Activated naive CD8-positive, alpha-beta T cell treated with anti-CD3 and anti-CD28 coated beads, Interleukin-2, amount 10 ng/mL, durations not matched to agents 7 days and 5 days (primary cell): ENCODE data around the gene PRAMEF5. TPM values are rescaled to one million over a fixed set of nuclear protein-coding genes. Genes with fewer than 3 reads are reported as not detected.
"Not testable (repeated sequence)": the region's sequence is repeated elsewhere in the genome, so short reads cannot be mapped to it uniquely, and the experiment has no call there.

Experiments
- ATAC-seq: fragments of 150-1000 bp; cut with Tn5 transposase; one replicate; pipeline ENCODE4 v1.10.0; 2021; ENCODE audit warnings: low read depth, moderate library complexity
- POLR2A ChIA-PET: fragments of 350-600 bp; sonication (Branson Sonifier 250); formaldehyde crosslinking; loops from one replicate; lab custom pipeline; 2021; ENCODE audit warnings: antibody characterized with exemption; lab: Charles Lee
- DNase-seq: peaks from one replicate; pipeline ENCODE4 v3.0.0; 2021
- H3K27ac Mint-ChIP-seq: one replicate; pipeline ENCODE4 v1.8.0; 2022; ENCODE audit warnings: mild to moderate bottlenecking, mixed read lengths
- H3K27me3 Mint-ChIP-seq: one replicate; pipeline ENCODE4 v1.8.0; 2022; ENCODE audit warnings: mild to moderate bottlenecking, moderate library complexity, mixed read lengths
- H3K36me3 Mint-ChIP-seq: one replicate; pipeline ENCODE4 v1.8.0; 2021; ENCODE audit warnings: mild to moderate bottlenecking, mixed read lengths
- H3K4me1 Mint-ChIP-seq: one replicate; pipeline ENCODE4 v1.8.0; 2021; ENCODE audit warnings: mixed read lengths
- H3K4me3 Mint-ChIP-seq: one replicate; pipeline ENCODE4 v1.8.0; 2022; ENCODE audit warnings: mild to moderate bottlenecking, moderate library complexity, mixed read lengths
- H3K9me3 Mint-ChIP-seq: one replicate; pipeline ENCODE4 v1.8.0; 2021; ENCODE audit warnings: mixed read lengths
- total RNA-seq, 2 experiments: library from RNA; stranded (reverse); gene quantifications; one replicate each; pipeline ENCODE4 v1.2.3, GENCODE V29; 2021

The PRAMEF5 gene
- total RNA-seq, 2 experiments from 2014 or later = not detected

GRCh38 chr1:13298699-13299098 lies 44.7 kb downstream of the PRAMEF5 start:
- H3K4me1 Mint-ChIP-seq, ATAC-seq, H3K4me3 Mint-ChIP-seq, H3K9me3 Mint-ChIP-seq, H3K36me3 Mint-ChIP-seq, H3K27me3 Mint-ChIP-seq, DNase-seq, POLR2A ChIA-PET, H3K27ac Mint-ChIP-seq: not testable (repeated sequence)

- H3K4me1 Mint-ChIP-seq, POLR2A ChIA-PET, H3K27me3 Mint-ChIP-seq, H3K4me3 Mint-ChIP-seq, H3K36me3 Mint-ChIP-seq, ATAC-seq, H3K27ac Mint-ChIP-seq, DNase-seq, H3K9me3 Mint-ChIP-seq: not testable (repeated sequence)
These were observed 48.2 kb downstream of the PRAMEF5 start for GRCh38 chr1:13302197-13302596.

GRCh38 chr1:13303239-13303638 lies 49.2 kb downstream of the PRAMEF5 start, which contains the start of gene PRAMEF33:
Gene PRAMEF33, plus strand, starts transcription at chr1:13303539. Its CDS starts 2,416 bp downstream, at chr1:13305955.
- H3K4me3 Mint-ChIP-seq, H3K36me3 Mint-ChIP-seq, H3K27me3 Mint-ChIP-seq, H3K9me3 Mint-ChIP-seq, DNase-seq, ATAC-seq, POLR2A ChIA-PET, H3K4me1 Mint-ChIP-seq, H3K27ac Mint-ChIP-seq: not testable (repeated sequence)

Other genes with a start within 250 kb of the PRAMEF5 start
- gene PRAMEF27, start 197.6 kb upstream of the PRAMEF5 start, total RNA-seq = not detected
- gene HNRNPCL3, start 193.4 kb upstream of the PRAMEF5 start, total RNA-seq = not detected
- not detected for gene PRAMEF25, start 183.4 kb upstream of the PRAMEF5 start, total RNA-seq
- gene HNRNPCL2, start 137.3 kb upstream of the PRAMEF5 start, total RNA-seq = not detected
- gene PRAMEF26, start 98.2 kb upstream of the PRAMEF5 start, total RNA-seq = not detected
- gene HNRNPCL4, start 88.6 kb upstream of the PRAMEF5 start, total RNA-seq = not detected
- gene PRAMEF9, start 82.3 kb upstream of the PRAMEF5 start, total RNA-seq = not detected
- gene PRAMEF13, start 52.8 kb upstream of the PRAMEF5 start, total RNA-seq = not detected
- not detected for gene PRAMEF18, start 28.0 kb upstream of the PRAMEF5 start, total RNA-seq
- gene PRAMEF8, start 30.9 kb downstream of the PRAMEF5 start, total RNA-seq = not detected
- not detected for gene PRAMEF33, start 49.3 kb downstream of the PRAMEF5 start, total RNA-seq
- gene PRAMEF15, start 61.4 kb downstream of the PRAMEF5 start, total RNA-seq = not detected
- not detected for gene PRAMEF14, start 92.9 kb downstream of the PRAMEF5 start, total RNA-seq
- not detected for gene PRAMEF19, start 117.7 kb downstream of the PRAMEF5 start, total RNA-seq
- gene PRAMEF17, start 135.4 kb downstream of the PRAMEF5 start, total RNA-seq = not detected
- not detected for gene PRAMEF20, start 156.3 kb downstream of the PRAMEF5 start, total RNA-seq